G401 (cell line): ENCODE data around the gene NTM. TPM values are rescaled to one million over a fixed set of nuclear protein-coding genes. Genes with fewer than 3 reads are reported as not detected.

Source experiments
- DNase-seq: peaks from one replicate; pipeline ENCODE4 v3.0.0-alpha.2; 2015; ENCODE audit warnings: low spot score
- in situ Hi-C: cut with HindIII; loops from 2 replicates; pipeline ENCODE4 v1.10.0; 2016; ENCODE audit warnings: low sequenced_read_pairs, mixed read lengths
- total RNA-seq: library from RNA; depleted of rRNA; stranded (reverse); fragments of >200 nt; shearing (Covaris generic); gene quantifications from 2 replicates; pipeline ENCODE4 v1.2.3, GENCODE V29; 2014

Gene NTM
- total RNA-seq, 1 experiment from 2014 or later, result 11.4 TPM

GRCh38 chr11:131841028-131841427 is 470.6 kb downstream of the NTM start:
- no peak for DNase-seq
- in situ Hi-C loops, result no loop called here

DNA sequence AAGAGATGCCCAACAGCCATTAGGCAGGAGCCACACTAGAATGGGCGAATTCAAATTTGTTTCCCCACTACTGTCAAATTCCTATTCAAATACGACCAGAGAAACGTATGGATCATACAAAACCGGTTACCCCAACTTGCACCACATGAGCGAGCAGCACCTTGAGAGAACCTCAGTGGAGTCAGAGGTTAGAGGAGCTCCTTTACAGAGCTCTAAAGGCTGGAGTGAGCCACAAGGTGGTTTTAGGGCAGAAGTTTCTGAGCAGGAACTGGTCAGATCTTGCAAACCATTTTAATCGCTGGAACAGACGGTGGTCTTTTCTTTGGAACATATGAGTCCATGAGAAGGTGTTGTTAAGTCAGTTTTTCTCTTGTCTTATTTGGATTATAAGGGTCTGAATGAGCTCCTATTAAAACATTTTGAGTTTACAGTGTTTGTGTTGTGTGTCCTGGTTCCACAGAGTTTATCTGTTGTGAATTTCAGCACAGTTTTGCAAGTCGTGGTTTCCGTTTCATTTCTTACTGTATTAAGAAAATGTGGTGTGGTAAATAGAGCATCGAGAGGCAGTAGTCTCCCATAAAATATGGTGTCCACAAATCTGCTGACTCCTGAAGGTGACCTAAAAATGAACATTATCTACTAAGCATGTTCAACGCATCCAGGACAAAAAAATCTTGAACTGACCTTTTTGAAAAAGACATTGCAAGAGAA is 471.7 kb downstream of the NTM start:
- no peak for DNase-seq
- in situ Hi-C loops, result no loop called here

DNA sequence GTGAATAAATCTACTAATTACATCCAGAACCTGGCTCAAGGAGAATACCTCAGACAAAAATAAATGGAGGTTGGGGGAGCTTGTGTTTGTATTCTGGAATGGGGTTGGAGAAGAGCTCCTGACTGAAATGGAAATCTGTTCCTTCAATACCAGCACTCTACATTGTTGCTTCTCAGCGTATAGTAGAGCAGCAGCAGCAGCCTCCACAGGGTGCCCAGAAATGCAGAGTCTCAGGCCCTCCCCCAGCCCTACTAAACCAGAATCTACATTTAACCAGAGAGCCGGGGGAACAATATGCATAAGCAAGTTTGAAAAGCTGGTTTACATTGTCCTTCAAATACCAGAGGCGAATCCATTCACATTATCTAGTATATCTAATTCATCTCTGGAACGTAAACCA is 474.8 kb downstream of the NTM start:
- in situ Hi-C loops, result no loop called here
- no peak for DNase-seq

- DNase-seq, result no peak
- in situ Hi-C loops, result no loop called here
Observed at GRCh38 chr11:131849485-131849884, 479.1 kb downstream of the NTM start.

- no peak for DNase-seq
- in situ Hi-C loops, result no loop called here
Observed at GRCh38 chr11:131850507-131850906, 480.1 kb downstream of the NTM start.

DNA sequence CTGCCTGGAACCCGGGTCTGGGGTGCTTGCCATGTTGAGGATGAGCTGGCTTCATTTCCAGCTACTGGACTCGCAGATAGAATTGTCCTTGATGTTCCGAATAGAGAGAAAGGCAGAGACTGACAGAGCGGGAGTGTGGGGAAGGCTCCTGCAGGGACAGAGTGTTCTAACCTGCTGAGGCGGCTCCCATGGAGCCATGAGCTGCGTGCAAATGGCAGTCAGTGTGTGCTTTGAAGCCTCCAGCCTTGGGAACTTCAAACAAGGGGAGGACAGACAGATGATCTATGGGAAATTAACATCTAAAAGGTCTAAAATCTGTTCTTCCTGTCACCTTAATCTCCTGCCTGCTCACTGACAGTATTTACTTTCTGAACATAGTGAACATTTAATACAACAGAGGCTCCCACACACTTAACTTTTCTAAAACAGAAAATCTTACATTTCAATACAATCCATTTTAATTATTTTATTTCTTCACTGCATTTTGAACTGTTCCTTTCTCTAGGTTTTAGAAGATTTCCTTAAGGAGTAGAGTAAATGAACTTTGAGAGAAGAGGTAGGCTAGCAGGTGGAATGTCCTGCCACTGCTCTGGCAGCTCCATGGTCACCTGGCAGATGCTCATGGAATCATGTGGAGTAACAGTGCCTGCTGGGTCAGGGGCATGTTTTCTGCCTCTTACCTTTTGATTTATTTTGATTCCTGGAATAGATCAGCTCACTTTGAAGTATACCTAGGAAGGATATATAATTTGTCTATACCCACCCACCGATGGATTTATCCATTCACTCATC is 481.7 kb downstream of the NTM start:
- DNase-seq, result peak; percentile 55
- in situ Hi-C loops, result no loop called here

- in situ Hi-C loops, result no loop called here
Observed at GRCh38 chr11:131852757-131853156, 482.3 kb downstream of the NTM start.

GRCh38 chr11:131854391-131854790 is 484.0 kb downstream of the NTM start:
- DNase-seq, result no peak
- in situ Hi-C loops, result no loop called here

More at GRCh38 chr11:131852757-131853156, 482.3 kb downstream of the NTM start:
- DNase-seq, result no peak

DNA sequence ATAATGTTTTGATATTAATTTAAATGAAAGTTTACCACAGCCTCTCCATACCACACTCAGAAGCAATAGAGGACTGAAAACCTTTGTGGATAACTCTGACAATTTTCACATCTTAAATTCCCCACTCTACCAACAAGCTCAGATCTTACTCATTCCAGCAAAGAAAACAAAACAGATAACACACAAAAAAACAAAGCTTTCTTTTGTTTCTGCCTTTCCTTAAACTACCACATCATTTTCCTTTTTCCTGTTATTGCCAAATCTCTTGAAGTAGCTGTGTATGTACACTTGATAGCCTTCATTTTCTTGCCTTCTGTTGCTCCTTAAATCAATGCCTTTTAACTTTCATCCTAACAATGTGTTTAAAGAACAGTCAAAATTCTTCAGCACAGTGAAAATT is 484.9 kb downstream of the NTM start:
- DNase-seq, result no peak
- in situ Hi-C loops, result no loop called here

GRCh38 chr11:131857246-131857645 is 486.8 kb downstream of the NTM start:
- in situ Hi-C loops, result no loop called here

DNA sequence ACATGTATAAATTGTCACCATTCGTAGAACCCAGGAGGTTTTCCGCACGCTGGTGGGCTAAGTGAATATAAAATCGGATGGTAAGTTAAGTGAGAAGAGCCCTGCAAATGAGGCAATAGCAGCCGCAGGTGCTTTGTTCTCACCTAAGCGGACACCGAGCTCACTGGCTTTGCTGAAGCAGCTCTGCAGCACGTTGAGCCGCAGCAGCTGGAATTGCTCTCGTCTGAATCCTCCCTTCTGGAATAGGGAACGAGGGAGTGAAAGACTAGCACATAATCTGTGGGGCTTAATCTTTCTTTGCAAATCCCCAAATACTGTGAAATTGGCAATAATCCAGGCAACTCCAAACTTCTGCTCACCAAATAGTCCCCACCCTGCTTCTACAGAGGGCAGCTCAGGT is 488.1 kb downstream of the NTM start:
- in situ Hi-C loops, result no loop called here
- DNase-seq, result no peak

More at GRCh38 chr11:131857246-131857645, 486.8 kb downstream of the NTM start:
- DNase-seq, result no peak

DNA sequence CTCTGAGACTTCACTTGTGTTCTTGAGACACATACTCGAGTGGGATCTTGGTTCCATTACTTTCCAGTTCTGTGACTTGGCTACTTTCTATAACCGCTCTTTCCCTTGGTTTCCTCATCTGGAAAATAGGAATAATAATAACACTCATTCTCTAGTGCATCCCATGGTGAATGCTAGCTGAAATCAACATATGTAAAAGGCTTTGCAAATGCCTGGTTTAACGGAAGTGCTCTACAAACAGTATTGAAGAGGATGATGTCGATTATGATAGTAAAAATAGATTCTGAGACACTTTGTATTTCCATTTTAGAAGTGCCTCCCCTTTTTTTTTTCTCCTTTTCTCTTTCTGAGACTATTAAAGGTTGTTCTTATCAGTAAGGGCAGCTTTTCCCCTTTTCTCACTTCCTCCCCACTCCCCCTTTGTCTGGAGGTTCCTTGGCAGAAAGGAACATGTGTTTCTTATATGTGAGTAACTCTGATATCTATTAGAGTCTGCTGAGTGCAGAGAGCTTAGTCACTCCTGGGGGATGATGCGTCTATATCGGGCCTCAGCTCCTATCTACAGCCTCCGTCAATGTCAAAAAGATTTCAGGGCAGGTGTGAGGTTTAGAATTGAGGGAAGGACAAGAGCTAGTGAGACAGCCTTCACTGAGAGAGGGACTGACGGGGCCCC is 489.3 kb downstream of the NTM start:
- no peak for DNase-seq
- in situ Hi-C loops, result no loop called here

DNA sequence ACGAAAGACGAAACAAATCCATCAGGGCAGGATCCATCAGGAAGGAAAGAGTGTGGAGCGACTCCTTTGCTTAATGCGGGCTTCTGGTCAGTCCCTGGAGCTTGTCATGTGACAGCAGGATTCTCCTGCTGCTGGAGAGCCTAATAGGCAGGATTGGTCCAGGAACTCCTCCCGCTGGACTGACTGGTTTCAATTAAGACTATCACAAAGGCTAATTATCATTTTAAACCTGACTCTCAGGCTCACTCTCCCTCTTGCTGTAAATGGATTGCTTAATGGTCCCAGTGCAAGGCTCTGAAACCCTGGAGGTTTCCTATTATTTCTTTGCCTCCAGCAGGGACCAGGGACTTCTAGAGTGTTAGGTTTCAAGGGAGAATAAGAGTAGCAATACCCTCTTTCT is 493.8 kb downstream of the NTM start:
- DNase-seq, result peak; percentile 52

DNA sequence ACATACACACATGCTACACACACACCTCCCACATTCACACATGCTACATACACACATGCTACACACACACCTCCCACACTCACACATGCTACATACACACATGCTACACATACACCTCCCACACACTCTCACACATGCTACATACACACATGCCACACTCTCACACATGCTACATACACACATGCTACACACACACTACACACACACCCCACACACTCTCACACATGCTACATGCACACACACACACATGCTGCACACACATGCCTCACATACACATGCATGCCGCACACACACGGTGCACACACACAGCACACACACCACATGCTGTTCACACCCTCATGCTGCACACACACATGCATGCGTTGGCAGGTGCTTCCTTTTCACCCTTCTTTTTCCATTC is 495.4 kb downstream of the NTM start:
- no peak for DNase-seq
- in situ Hi-C loops, result no loop called here

More for the DNA sequence above, 493.8 kb downstream of the NTM start:
- in situ Hi-C loops, result no loop called here

GRCh38 chr11:131866535-131867400 is 496.4 kb downstream of the NTM start:
- in situ Hi-C loops, result no loop called here
- DNase-seq, result peak; percentile 92

- peak; percentile 91 for DNase-seq
- in situ Hi-C loops, result no loop called here
Observed at GRCh38 chr11:131867457-131868257, 497.2 kb downstream of the NTM start.

DNA sequence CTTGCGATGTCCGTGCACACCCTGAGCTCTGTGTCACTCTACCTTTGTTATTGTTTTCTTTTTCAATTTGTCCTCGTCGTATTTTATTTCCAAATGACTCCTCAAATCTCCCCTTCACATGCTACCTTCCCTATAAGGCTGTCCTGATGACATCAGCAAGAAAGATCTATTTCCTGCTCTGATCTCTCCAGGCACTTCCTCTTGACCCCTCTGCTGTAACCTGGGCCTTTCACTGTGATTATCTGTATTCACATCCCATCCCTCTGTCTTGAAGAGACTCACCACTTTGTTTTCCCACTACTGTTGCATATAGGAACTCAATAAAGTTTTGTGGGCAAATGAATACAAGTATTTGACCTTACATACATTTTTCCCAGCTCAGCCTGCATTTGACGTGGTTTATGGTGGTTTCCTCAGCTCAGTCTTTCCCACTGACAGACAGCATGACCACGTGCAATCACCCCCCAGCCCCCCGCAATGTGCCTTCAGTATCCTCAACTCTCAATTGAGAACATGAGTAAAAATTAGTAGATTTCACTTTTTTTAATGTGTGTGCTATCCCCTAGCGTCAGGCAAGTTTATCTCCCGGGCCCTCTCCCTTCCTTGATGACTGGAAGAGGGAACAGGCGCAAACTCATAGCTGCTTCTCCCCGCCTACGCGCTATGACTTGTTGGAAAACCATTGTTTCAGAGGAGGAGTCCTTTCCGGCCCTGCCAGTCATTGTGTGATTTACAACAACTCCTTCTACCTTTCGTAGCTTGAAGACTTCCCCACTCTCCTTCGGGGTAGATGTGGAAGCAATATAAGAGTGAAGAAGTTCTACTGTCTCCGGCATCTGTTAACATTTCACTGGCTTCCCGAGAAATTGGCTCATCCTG is 498.5 kb downstream of the NTM start:
- in situ Hi-C loops, result no loop called here
- DNase-seq, result no peak
